Trophoblast cell (in vitro differentiated cells and primary cell): Measurements from ENCODE around the gene CCDC88B.

ENCODE experiments used
- DNase-seq, 2 donors: peaks; one replicate each; pipeline ENCODE4 v3.0.0-alpha.2; 2016
- H2AFZ ChIP-seq: 2 replicates; pipeline ENCODE4 v1.6.1; 2013; ENCODE audit warnings: low read length, moderate library complexity, mild to moderate bottlenecking; ENCODE audit not compliant: insufficient read depth, poor library complexity
- H2AK5ac ChIP-seq: 2 replicates; pipeline ENCODE4 v1.6.1; 2013; ENCODE audit warnings: mild to moderate bottlenecking, low read length
- H2BK120ac ChIP-seq: 2 replicates; pipeline ENCODE4 v1.6.1; 2013; ENCODE audit warnings: low read length, mild to moderate bottlenecking, moderate library complexity; ENCODE audit not compliant: insufficient read depth, poor library complexity
- H2BK12ac ChIP-seq: 2 replicates; pipeline ENCODE4 v1.6.1; 2013; ENCODE audit warnings: mild to moderate bottlenecking, low read length, moderate library complexity
- H2BK5ac ChIP-seq: 2 replicates; pipeline ENCODE4 v1.6.1; 2013; ENCODE audit warnings: low read length, low read depth, moderate library complexity, mild to moderate bottlenecking; ENCODE audit not compliant: poor library complexity
- H3K14ac ChIP-seq: 2 replicates; pipeline ENCODE4 v1.6.1; 2013; ENCODE audit warnings: mild to moderate bottlenecking, low read length
- H3K18ac ChIP-seq: 2 replicates; pipeline ENCODE4 v1.6.1; 2013; ENCODE audit warnings: mild to moderate bottlenecking, low read length
- H3K23ac ChIP-seq: 2 replicates; pipeline ENCODE4 v1.6.1; 2013; ENCODE audit warnings: low read length
- H3K27ac ChIP-seq: 2 replicates; pipeline ENCODE4 v1.5.1; 2013; ENCODE audit warnings: low read depth, mild to moderate bottlenecking, inconsistent platforms, low read length, moderate library complexity
- H3K27me3 ChIP-seq: 2 replicates; pipeline ENCODE4 v1.6.1; 2013; ENCODE audit warnings: inconsistent platforms, mild to moderate bottlenecking, low read length, moderate library complexity; ENCODE audit not compliant: insufficient read depth
- H3K36me3 ChIP-seq, 2 experiments: 1 replicate in 1 of 2; 2 replicates in 1 of 2; pipeline ENCODE4 v1.6.1; 2013; ENCODE audit warnings: low read length in 2 of 2, mild to moderate bottlenecking in 2 of 2, moderate library complexity in 1 of 2; ENCODE audit not compliant: insufficient read depth in 2 of 2, control insufficient read depth in 1 of 2
- H3K4ac ChIP-seq: 2 replicates; pipeline ENCODE4 v1.6.1; 2013; ENCODE audit warnings: low read depth, mild to moderate bottlenecking, low read length, moderate library complexity
- H3K4me1 ChIP-seq, 2 experiments: 1 replicate in 1 of 2; 2 replicates in 1 of 2; pipeline ENCODE4 v1.6.1; 2013; ENCODE audit warnings: low read length in 2 of 2, mild to moderate bottlenecking in 2 of 2, moderate library complexity in 1 of 2; ENCODE audit not compliant: insufficient read depth in 2 of 2, control insufficient read depth in 1 of 2
- H3K4me2 ChIP-seq: 2 replicates; pipeline ENCODE4 v1.6.1; 2013; ENCODE audit warnings: inconsistent platforms, mild to moderate bottlenecking, low read length, moderate library complexity
- H3K4me3 ChIP-seq: 2 replicates; pipeline ENCODE4 v1.5.1; 2013; ENCODE audit warnings: mild to moderate bottlenecking, low read depth, low read length, inconsistent platforms
- H3K79me1 ChIP-seq: one replicate; pipeline ENCODE4 v1.6.1; 2013; ENCODE audit warnings: low read length
- H3K79me2 ChIP-seq: 2 replicates; pipeline ENCODE4 v1.6.1; 2013; ENCODE audit warnings: low read length, mild to moderate bottlenecking; ENCODE audit not compliant: control insufficient read depth, insufficient read depth, poor library complexity
- H3K9ac ChIP-seq: 2 replicates; pipeline ENCODE4 v1.6.1; 2013; ENCODE audit warnings: mild to moderate bottlenecking, low read length
- H3K9me3 ChIP-seq: 2 replicates; pipeline ENCODE4 v1.6.1; 2013; ENCODE audit warnings: low read depth, mild to moderate bottlenecking, control low read depth, inconsistent platforms, low read length; ENCODE audit not compliant: insufficient read depth
- H4K12ac ChIP-seq: 2 replicates; pipeline ENCODE4 v1.6.1; 2013; ENCODE audit warnings: low read depth, mild to moderate bottlenecking, low read length, moderate library complexity
- H4K8ac ChIP-seq: 2 replicates; pipeline ENCODE4 v1.6.1; 2013; ENCODE audit warnings: low read depth, mild to moderate bottlenecking, low read length, moderate library complexity
- H4K91ac ChIP-seq: one replicate; pipeline ENCODE4 v1.6.1; 2013; ENCODE audit warnings: low read depth, mild to moderate bottlenecking, low read length, moderate library complexity
- WGBS: extraction: QIAGEN DNeasy Blood & Tissue Kit; methylation state at CpG from one replicate; pipeline ENCODE4 v1.1.7; 2013; ENCODE audit warnings: missing lambda C conversion rate; ENCODE audit not compliant: insufficient read length, insufficient coverage; ENCODE audit errors: extremely low coverage; 5-methylcytosine and 5-hydroxymethylcytosine counted together

CCDC88B gene

DNA sequence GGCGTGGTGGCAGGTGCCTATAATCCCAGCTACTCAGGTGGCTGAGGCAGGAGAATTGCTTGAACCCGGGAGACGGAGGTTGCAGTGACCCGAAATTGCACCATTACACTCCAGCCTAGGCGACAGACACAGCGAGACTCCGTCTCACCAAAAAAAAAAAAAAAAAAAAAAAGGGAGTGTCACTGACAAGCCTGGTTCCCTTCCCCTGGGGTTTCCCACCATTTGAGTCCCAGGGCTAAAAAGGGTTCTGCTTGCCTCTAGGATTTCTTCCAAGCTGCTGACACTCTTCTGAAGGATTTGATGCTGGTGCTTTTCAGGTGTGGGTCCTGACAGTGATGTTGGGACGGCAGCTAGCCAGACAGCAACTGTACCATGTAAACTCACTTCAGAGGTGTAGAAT lies 1.3 kb upstream of the CCDC88B start:
- Histone ChIP-seq H3K9me3 (peaks cover 3% of the 10 kb centered on the region), H3K23ac (no peak overlapping the region)
- WGBS, result no CpG with 5 or more reads among the region's 8 CpGs

GRCh38 chr11:64339286-64339685 lies 718 bp upstream of the CCDC88B start:
- Histone ChIP-seq H3K9me3 (peaks cover 3% of the 10 kb centered on the region), H3K27me3 (no peaks in the 10 kb centered on the region), H3K4ac (no peak overlapping the region), H3K23ac (no peak overlapping the region), H3K79me1 (peaks cover 6% of the 10 kb centered on the region), H2AK5ac (no peak overlapping the region), H3K14ac (no peak overlapping the region), H3K9ac (no peak overlapping the region), H4K8ac (no peak overlapping the region), H3K4me3 (no peak overlapping the region), H3K79me2 (peaks cover 2% of the 10 kb centered on the region), H2BK5ac (no peak overlapping the region), H2BK12ac (no peak overlapping the region), H2BK120ac (no peak overlapping the region), H3K4me1 (peaks cover 10 to 13% of the 10 kb centered on the region in 2 experiments), H3K18ac (no peak overlapping the region), H2AFZ (no peak overlapping the region), H3K36me3 (no peaks in the 10 kb centered on the region), H3K27ac (no peak overlapping the region), H4K91ac (no peak overlapping the region), H3K4me2 (no peak overlapping the region), H4K12ac (no peak overlapping the region)
- DNase-seq, result no peak
- no CpG with 5 or more reads among the region's 4 CpGs for WGBS

More for the DNA sequence above, 1.3 kb upstream of the CCDC88B start:
- no peaks in the 10 kb centered on the region for H3K36me3 ChIP-seq
- no peak overlapping the region for H2AK5ac ChIP-seq
- peaks cover 2% of the 10 kb centered on the region for H3K79me2 ChIP-seq
- no peak overlapping the region for H3K18ac ChIP-seq
- H3K27ac ChIP-seq, result no peak overlapping the region
- H3K4me1 ChIP-seq, result peaks cover 10 to 13% of the 10 kb centered on the region in 2 experiments
- H2BK12ac ChIP-seq, result no peak overlapping the region
- H2BK5ac ChIP-seq, result no peak overlapping the region
- H3K4me2 ChIP-seq, result no peak overlapping the region
- H3K4me3 ChIP-seq, result no peak overlapping the region
- no peak overlapping the region for H2BK120ac ChIP-seq
- no peak for DNase-seq
- no peak overlapping the region for H4K91ac ChIP-seq
- no peak overlapping the region for H2AFZ ChIP-seq
- no peak overlapping the region for H3K14ac ChIP-seq
- H3K9ac ChIP-seq, result no peak overlapping the region
- no peak overlapping the region for H4K12ac ChIP-seq
- H3K79me1 ChIP-seq, result peaks cover 6% of the 10 kb centered on the region
- H3K4ac ChIP-seq, result no peak overlapping the region
- H4K8ac ChIP-seq, result no peak overlapping the region
- no peaks in the 10 kb centered on the region for H3K27me3 ChIP-seq

- H3K79me2 ChIP-seq, result peaks cover 2% of the 10 kb centered on the region
- no peak overlapping the region for H2BK5ac ChIP-seq
- no peak overlapping the region for H3K4me3 ChIP-seq
- no peak overlapping the region for H2AK5ac ChIP-seq
- no peak for DNase-seq
- H2BK120ac ChIP-seq, result no peak overlapping the region
- H3K23ac ChIP-seq, result no peak overlapping the region
- no peak overlapping the region for H3K9ac ChIP-seq
- peak overlapping the region; percentile 47 for H3K4me2 ChIP-seq
- no peak overlapping the region for H4K12ac ChIP-seq
- peak overlapping the region; percentile 75 for H4K8ac ChIP-seq
- no peak overlapping the region for H3K27ac ChIP-seq
- H3K79me1 ChIP-seq, result peaks cover 6% of the 10 kb centered on the region
- no peak overlapping the region for H2BK12ac ChIP-seq
- H4K91ac ChIP-seq, result no peak overlapping the region
- H3K18ac ChIP-seq, result peak overlapping the region; percentile 27
- no CpG with 5 or more reads among the region's 33 CpGs for WGBS
- peaks cover 6% of the 10 kb centered on the region in 2 experiments for H3K4me1 ChIP-seq
- H3K27me3 ChIP-seq, result no peaks in the 10 kb centered on the region
- H3K14ac ChIP-seq, result no peak overlapping the region
- no peaks in the 10 kb centered on the region for H3K36me3 ChIP-seq
- peak overlapping the region; percentile 52 for H2AFZ ChIP-seq
- no peak overlapping the region for H3K4ac ChIP-seq
- peaks cover 3% of the 10 kb centered on the region for H3K9me3 ChIP-seq
Measured at GRCh38 chr11:64340671-64341335, 799 bp downstream of the CCDC88B start.

DNA sequence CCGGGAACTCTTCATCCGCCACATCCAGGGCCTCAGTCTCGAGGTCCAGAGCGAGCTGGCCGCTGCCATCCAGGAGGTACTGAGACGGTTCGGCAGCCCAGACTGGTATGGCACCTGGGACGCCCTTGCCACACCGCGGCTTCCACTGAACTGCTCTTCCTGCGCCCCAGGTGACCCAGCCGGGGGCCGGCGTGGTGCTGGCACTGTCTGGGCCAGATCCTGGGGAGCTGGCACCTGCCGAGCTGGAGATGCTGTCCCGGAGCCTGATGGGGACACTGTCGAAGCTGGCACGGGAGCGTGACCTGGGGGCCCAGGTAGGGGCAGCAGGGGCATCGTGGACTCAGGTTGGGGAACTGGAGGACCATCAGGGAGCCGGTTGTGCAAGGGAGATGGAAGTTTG lies 1.4 kb downstream of the CCDC88B start:
- Histone ChIP-seq H3K14ac (no peak overlapping the region), H2BK5ac (no peak overlapping the region), H4K12ac (no peak overlapping the region), H3K4me3 (no peak overlapping the region), H3K9ac (no peak overlapping the region), H2BK120ac (no peak overlapping the region), H3K36me3 (no peaks in the 10 kb centered on the region), H3K4ac (no peak overlapping the region), H3K4me1 (peaks cover 6% of the 10 kb centered on the region in 2 experiments), H3K4me2 (no peak overlapping the region), H2AFZ (no peak overlapping the region), H4K91ac (no peak overlapping the region), H3K9me3 (peaks cover 3% of the 10 kb centered on the region), H3K79me1 (peaks cover 6% of the 10 kb centered on the region), H2AK5ac (no peak overlapping the region), H3K27ac (no peak overlapping the region), H4K8ac (no peak overlapping the region), H2BK12ac (no peak overlapping the region), H3K18ac (no peak overlapping the region), H3K27me3 (no peaks in the 10 kb centered on the region), H3K79me2 (peaks cover 2% of the 10 kb centered on the region), H3K23ac (no peak overlapping the region)
- DNase-seq, result no peak
- WGBS, result no CpG with 5 or more reads among the region's 21 CpGs
